Endometrial microvascular endothelial cells (primary cell): ENCODE results near the gene RTRAF. TPM values are rescaled to one million over a fixed set of nuclear protein-coding genes. Genes with fewer than 3 reads are reported as not detected.

Source experiments
- in situ Hi-C: cut with HindIII; loops from 2 replicates; pipeline ENCODE4 v1.10.0; 2017; ENCODE audit warnings: low sequenced_read_pairs, low pct_unique_long_range_greater_than_20kb; ENCODE audit errors: inconsistent ontology term
- total RNA-seq: library from RNA; depleted of rRNA; stranded (reverse); fragments of >200 nt; gene quantifications from one replicate; pipeline ENCODE4 v1.2.3, GENCODE V29; 2015; ENCODE audit errors: inconsistent ontology term

Gene RTRAF
- total RNA-seq, 1 donor from 2014 or later, result 110 TPM

DNA sequence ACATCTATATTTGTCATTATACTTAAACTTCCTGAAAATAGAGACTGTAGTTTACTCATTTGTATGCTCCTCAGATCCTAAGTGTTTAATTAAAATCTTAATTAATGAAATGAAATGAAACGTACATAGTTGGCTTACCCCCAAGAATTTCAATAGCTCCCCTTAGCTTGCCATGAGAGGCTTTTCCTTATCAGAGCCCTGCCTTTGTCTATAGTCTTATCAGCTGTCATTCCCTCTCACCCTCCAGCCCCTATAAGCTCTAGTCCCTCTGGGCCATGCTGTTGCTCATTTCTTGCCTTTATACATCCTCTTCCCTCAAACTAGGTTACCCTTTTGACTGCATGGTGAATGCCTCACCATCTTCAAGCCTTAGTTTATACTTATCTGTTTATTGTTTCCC lies 1.1 kb upstream of the RTRAF start:
- in situ Hi-C loops, result no loop called here

DNA sequence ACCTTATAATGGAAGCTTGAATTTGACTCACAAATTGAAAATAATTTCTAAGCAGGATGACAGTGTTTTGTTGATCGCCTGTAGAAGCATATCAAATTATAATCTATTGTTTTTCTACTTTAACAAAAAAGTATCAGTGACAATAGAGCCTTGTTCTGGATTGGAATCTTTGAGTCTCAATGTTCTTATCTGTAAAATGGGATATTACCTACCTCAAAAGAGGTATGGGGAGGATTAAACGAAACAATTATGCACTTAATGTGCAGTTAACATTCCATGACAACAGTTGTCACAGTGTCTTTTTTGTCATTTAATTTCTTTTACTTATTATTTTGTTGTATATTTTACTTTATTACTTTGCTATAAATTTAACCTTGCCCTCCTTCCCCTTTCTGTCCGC lies 1.1 kb downstream of the RTRAF start:
- in situ Hi-C loops, result no loop called here

DNA sequence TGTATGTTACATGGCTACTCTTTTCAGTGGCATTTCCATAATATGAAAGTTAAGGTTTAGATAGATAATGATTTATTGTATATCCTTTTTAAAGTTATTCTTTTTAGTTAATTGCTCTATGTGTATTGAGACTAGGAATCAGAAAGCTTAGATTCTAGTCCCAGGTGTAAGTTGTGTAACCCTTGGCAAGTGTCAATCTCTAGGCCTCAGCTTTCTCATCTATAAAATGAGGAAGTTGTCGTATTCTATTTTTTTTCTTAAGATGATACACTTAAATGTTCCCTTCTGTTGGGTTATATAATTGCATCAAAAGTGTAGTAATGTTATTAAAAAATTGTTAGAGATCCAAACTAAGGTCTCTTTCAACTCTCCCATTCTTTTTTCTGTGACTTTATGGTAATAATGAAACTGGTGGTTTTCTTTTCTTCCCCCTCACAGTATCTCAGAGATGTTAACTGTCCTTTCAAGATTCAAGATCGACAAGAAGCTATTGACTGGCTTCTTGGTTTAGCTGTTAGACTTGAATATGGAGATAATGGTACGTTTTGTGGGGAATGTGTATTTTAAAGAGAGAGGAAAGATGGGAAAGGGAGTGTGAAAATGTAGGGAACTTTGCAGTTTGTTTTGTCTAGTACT lies 4.1 kb downstream of the RTRAF start:
- in situ Hi-C loops, result no loop called here

DNA sequence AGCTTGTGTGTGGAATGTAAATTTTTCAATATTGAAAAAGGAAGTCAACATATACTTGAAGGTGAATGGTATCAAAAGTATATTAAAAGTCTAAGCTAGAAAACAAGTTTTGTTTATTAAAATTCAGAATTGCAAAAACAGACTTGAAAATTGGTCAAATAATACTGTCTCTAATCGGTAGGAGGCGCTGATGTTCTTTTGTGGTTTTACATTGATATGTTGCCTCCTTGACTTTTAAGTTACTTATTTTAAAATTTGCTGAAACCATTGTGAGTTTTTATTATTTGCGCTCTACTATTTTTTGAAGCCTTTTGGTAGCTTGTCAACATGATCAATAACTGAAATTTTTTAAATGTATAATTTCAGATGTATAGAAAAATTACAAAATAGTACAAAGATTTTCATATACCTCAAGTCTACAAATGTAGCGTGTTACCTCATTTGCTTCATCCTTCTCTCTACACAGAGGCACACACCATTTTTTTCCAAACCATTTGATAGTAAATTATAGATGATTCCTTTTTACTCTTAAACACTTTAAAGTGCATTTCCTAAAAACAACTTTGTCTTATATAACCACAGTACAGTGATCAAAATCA lies 6.9 kb downstream of the RTRAF start:
- in situ Hi-C loops, result no loop called here

DNA sequence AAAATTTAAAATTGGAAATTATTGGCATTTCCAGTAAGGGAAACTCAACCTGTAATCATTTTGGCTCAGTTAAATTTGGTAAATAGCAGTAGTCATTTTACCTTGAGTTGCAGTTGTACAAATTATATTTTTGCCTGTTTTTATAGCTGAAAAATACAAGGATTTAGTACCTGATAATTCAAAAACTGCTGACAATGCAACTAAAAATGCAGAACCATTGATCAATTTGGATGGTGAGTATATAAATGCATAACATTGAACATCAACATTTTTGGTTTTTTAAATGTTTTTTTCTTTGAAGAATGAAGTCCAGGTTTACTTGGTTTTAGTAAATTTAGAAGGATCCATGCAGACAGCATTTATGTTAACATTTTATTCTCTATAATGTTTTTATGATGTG lies 9.0 kb downstream of the RTRAF start:
- in situ Hi-C loops, result no loop called here

DNA sequence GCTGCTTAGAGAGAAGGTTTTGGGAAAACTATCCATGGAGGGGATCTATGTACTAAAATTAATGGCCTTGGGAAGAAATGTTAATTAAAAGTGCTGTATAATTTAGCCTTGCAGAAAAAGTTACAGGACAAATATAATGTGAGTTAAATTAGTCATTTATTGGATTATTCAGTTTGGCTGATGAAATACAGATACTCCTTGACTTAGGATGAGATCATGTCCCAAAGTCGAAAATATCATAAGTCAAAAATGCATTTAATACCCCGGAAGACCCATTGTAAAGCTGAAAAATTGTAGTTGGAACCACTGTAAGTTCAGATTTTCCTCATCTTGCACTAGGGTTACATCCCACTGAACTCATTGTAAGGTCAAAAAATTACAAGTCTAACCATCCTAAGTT lies 9.7 kb downstream of the RTRAF start:
- in situ Hi-C loops, result no loop called here

DNA sequence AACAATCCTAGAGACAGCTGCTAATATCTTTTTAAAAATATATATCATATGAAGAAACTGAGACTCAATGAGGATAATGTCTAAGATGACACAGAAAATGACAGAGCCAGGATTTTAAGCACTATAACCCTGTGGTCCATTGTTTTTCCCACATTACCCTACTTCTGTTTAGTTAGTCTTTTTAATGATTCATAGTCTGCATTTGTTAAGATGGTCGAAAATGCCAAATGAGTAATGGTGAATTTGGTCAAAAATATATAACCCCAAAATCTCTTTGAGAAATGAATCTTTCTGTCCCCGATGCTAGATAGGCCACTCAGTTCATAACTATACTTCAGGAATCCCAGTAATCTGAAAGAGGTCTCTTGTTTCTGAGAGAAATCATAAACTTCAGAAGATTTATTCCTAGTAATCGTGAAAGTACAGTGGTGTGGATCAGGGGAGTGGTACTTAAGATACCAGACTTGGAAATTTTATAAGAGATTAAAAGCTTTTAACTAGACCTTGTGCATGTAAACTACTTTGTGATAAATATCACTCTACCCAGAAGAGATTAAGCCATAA lies 10.8 kb downstream of the RTRAF start:
- in situ Hi-C loops, result loop anchor here (25.0 kb wide), 1 partner anchor 1063 kb away; the partner anchor contains the start of gene PYGL

DNA sequence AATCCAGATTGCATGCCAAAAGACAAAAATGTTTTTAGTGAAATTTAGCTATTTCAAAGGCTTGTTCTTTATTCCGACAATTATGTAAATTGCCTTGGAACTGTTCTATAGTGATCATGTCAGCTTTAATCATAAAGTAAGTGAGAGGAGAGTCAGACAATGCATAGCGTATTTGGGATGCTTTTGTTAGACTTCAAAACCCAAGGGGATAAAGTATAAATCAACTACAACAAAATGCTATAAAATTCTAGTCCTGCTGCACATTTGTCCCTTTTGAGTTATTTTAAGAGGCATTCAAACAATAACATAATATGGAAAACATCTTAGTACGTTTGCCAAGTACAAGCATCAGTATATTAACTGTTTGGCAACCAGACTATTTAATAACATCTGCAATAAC lies 11.3 kb downstream of the RTRAF start:
- in situ Hi-C loops, result loop anchor here (25.0 kb wide), 1 partner anchor 1063 kb away; the partner anchor contains the start of gene PYGL

DNA sequence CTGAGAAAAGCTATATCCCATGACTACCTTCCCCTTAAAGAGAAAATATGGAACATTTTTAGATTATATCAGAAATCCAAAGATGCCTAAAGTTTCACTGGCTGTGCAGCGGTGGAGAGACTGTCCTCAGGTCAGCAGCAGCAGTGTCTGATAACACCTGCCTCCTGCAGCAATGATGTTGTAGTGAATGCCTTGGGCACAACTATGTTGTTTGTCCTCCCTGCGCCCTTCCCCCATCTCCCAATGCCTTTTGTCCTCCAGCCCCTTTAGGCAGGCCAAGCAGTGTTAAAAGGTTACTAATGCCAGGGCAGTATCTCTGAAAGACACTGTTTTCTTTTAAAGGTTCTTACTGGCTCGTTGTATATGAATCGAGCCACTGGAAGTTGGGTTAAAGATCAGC lies 13.2 kb downstream of the RTRAF start:
- in situ Hi-C loops, result loop anchor here (25.0 kb wide), 1 partner anchor 1065 kb away; the partner anchor contains the start of gene PYGL

DNA sequence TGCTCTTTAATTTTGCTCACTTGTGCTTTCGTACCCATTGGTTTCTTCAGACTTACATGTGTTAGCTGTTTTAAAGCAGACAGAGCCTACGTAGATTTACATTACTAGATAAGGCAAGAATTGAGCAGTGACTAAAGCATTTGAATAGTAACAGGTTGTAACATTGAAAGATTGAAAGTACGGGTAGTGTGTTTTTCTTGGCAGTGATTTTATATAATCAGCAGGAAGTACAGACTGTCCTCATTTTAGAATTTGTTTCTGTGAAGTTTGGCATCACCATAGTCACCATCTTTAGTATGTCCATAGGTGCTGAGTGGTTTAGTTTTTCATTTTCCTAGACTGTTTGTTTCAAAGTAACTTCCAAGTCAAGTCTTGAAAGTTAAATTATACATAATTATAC lies 14.0 kb downstream of the RTRAF start:
- in situ Hi-C loops, result loop anchor here (25.0 kb wide), 1 partner anchor 1066 kb away; the partner anchor contains the start of gene PYGL

DNA sequence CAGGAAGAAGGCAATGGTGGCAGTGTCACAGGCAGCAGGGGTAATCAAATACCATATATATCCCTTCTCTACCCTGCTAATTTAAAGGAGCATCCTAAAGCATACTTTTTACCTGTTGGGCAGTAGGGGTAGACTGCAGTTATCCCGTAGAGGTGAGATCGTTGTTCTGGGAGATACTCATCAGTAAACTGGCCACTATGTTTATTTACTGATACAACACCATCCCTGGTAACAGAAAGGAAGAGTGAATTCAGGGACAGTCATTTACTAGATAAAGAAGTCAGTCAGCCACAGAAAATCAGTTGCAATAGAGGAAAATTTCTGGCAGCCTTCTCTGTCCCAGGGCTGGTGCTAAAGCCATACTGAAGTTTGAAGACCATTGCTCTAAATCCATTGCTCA lies 16.3 kb downstream of the RTRAF start:
- in situ Hi-C loops, result loop anchor here (25.0 kb wide), 1 partner anchor 1068 kb away; the partner anchor contains the start of gene PYGL

DNA sequence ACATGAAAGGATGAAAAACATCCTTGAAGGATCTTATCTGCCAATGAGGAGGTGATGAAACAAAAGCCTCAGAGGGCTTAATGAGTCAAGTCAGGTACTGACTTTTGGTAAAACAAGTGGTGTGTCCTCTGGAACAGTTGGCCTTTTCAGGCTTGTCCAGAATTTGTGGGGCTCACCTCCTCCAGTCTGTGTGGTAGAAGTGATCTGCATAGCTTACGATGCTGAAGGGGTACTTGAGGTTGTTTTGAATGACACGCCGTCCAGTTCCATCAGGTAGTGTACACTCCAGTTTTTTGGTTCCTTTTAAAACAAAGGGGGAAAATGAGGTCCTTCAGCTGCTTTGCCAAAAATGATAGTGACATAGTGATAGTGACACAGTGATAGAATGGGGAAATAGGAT lies 17.0 kb downstream of the RTRAF start:
- in situ Hi-C loops, result loop anchor here (25.0 kb wide), 1 partner anchor 1069 kb away; the partner anchor contains the start of gene PYGL

DNA sequence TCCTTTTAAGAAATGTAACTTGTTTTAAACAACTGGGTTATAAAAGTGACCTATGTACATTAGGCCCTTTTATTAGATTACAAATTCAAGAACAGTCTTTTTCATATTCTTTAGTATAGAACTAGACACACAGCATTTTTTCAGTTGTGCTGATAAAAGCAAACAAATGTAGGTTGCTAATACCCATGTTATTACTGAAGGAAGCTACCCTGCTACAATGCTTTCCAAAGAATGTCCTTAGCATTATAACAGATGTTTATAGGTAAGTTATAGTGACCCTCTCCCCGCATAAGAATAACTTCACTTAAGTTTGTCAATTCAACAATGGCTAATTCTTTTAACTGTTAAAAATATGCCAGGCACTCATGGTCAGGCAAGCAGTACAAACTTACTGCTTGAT lies 17.9 kb downstream of the RTRAF start:
- in situ Hi-C loops, result loop anchor here (25.0 kb wide), 1 partner anchor 1070 kb away; the partner anchor contains the start of gene PYGL

DNA sequence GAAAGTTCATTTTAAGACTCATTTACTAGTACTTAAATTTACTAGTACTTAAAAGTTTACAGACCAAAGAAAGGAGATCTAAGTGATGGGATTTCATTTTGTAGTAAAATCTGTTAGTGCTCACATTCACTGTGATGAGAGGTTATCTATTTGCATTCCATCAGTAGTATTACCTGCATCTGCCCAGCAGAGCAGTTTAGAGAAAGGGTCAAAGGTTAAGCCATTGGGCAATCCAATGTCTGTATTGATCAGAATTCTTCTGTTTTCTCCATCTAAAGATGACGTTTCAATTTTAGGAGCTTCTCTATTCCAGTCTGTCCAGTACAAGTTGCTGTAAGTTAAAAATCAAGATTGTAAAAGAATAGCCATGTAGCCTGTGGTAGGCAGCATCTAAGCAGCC lies 18.3 kb downstream of the RTRAF start:
- in situ Hi-C loops, result loop anchor here (25.0 kb wide), 1 partner anchor 1070 kb away; the partner anchor contains the start of gene PYGL

DNA sequence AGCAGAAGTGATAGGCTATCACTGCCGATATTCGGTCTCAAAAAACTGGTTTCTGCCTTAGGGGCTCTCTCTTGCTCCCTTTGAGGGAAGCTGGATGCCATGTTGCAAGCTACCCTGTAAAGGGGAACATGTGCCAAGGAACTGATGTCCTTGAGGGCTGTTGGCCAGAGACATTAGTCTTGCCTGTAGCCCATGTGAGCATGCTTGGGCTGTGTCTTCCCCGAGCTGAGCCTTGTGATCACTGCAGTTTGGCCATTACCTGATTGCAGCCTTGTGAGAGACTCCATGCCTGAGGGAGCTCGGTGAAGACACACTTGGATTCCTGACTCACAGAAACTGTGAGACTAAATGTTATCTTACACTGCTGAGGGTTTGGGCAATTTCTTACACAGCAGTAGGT lies 18.8 kb downstream of the RTRAF start:
- in situ Hi-C loops, result loop anchor here (25.0 kb wide), 1 partner anchor 1071 kb away; the partner anchor contains the start of gene PYGL

DNA sequence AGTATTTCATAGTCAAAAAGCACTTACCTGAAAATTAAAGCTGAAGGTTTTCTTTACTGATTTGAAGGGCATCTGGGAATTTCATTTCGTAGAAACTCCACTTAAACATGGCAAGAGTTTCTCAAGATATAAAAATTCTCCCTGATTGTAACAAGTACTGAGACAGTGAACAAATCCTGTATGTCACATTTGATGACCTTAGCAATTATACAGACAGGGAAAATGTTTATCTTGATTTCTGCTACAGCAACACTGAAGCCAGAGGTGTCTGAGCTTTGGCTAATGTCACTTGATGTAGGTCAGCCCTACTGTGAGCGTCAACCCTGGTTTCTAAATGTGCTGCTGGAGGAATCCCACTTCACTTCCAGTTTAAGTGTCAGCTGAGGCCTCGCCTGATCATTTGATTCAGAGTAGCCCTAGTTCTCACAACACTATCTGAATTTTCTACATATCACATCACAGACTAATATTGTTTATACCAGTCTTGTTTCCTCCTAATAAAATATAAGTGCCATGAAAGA lies 20.9 kb downstream of the RTRAF start:
- in situ Hi-C loops, result loop anchor here (25.0 kb wide), 1 partner anchor 1073 kb away; the partner anchor contains the start of gene PYGL

DNA sequence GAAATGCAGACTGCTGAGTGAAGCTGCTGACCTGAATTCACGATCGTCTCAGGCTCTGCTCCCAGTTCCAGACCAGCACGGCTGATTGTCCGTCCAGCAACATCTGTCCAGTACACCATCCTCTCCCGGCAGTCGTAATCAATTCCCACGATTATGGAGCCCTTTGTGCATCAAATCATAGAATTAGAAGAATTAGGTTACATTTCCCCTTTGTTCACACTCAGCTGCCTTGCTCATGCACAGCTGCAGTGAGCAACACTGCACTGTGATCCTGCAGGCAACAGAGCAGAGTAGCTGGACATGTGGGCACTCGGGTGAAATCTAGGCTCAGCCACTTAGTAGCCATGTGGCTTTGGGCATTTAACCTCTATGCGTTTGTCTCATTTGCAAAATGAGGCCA lies 22.2 kb downstream of the RTRAF start:
- in situ Hi-C loops, result loop anchor here (25.0 kb wide), 1 partner anchor 1074 kb away; the partner anchor contains the start of gene PYGL

DNA sequence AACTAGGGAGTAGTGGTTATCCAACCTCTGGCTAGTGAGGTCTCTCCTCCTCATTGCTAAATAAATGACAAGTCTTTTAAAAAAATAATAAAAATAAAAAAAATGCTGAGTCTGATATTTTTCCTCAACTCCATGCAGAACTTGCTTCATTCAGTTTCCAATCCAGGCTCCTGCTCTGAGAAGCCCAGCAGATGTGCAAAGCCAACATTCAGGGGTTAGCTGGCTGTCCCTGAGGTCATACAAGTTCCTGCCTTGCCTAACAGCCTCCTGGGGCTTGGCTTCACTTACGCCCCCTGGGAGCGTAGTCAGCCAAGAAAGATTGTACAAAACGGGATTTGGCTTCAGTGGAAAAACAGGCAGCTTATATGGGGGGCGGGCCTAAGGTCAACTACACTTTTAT lies 23.3 kb downstream of the RTRAF start:
- in situ Hi-C loops, result loop anchor here (25.0 kb wide), 1 partner anchor 1075 kb away; the partner anchor contains the start of gene PYGL

DNA sequence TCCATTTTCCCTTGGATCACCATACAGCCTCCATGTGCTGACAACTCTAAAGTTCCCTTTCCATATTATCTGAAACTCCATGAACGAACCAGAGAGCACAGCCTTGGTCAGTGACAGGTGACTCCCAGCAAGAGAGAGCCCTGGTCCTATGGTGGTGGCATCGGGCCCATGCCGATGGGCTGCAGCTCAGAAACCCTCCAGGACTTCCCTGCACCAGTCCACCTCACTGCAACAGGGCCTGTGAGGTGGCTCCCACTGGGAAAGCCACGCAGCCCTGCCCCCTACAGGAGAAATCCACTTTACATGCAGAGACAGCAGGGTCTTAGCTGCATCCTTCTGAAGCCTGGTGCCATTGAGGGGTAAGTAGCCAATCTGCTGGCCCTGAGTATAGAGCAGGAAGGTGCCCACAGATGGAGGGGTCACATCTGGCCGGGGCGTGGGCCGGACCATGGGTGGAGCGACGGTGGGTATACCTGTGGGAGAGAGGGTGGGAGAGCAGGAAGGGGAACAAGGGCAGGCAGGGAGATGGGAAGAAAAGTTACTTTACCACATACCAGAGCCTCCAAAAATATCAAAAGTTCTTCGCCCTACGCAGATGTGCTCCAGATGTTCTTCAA lies 24.7 kb downstream of the RTRAF start:
- in situ Hi-C loops, result loop anchor here (25.0 kb wide), 1 partner anchor 1077 kb away; the partner anchor contains the start of gene PYGL
